Lung (tissue), 13 donors: ENCODE data around the gene LEPR. TPM values are rescaled to one million over a fixed set of nuclear protein-coding genes. Genes with fewer than 3 reads are reported as not detected.
A peak's percentile ranks its signal among the peaks of the same experiment; 100 is the strongest.

Experiments
- ATAC-seq: fragments of 200-7000 bp; cut with Tn5 transposase; one replicate; pipeline ENCODE4 v1.9.1; 2020; ENCODE audit warnings: moderate number of reproducible peaks; ENCODE audit not compliant: insufficient read depth, low FRiP score
- DNase-seq, 3 donors: peaks; one replicate each; pipeline ENCODE4 v3.0.0-alpha.2; 2013 to 2017
- H3K27ac ChIP-seq, 2 donors: one replicate each; pipeline ENCODE4 v1.5.1; 2013; ENCODE audit warnings: mild to moderate bottlenecking in 2 of 2, moderate library complexity in 2 of 2, control low read depth in 1 of 2, inconsistent platforms in 1 of 2, low read depth in 1 of 2, low read length in 1 of 2
- H3K27me3 ChIP-seq, 3 donors: one replicate each; pipeline ENCODE4 v1.5.1; 2013; ENCODE audit warnings: low read length in 2 of 3; ENCODE audit not compliant: control insufficient read depth in 3 of 3, insufficient read depth in 3 of 3
- H3K36me3 ChIP-seq, 4 donors: one replicate each; pipeline ENCODE4 v1.5.1; 2013; ENCODE audit warnings: low read length in 4 of 4, mild to moderate bottlenecking in 1 of 4, moderate library complexity in 1 of 4; ENCODE audit not compliant: control insufficient read depth in 4 of 4, insufficient read depth in 4 of 4
- H3K4me1 ChIP-seq, 5 donors: one replicate each; pipeline ENCODE4 v1.5.1; 2013; ENCODE audit warnings: low read length in 5 of 5, mild to moderate bottlenecking in 2 of 5, moderate library complexity in 1 of 5; ENCODE audit not compliant: control insufficient read depth in 5 of 5, insufficient read depth in 5 of 5
- H3K4me3 ChIP-seq: one replicate; pipeline ENCODE4 v1.5.1; 2013; ENCODE audit warnings: mild to moderate bottlenecking, control low read depth, moderate library complexity
- H3K9ac ChIP-seq, 2 donors: one replicate each; pipeline ENCODE4 v1.5.1; 2013; ENCODE audit warnings: low read length in 2 of 2, control low read depth in 1 of 2; ENCODE audit not compliant: insufficient read depth in 1 of 2
- H3K9me3 ChIP-seq, 4 donors: one replicate each; pipeline ENCODE4 v1.5.1; 2013; ENCODE audit warnings: low read length in 3 of 4, mild to moderate bottlenecking in 1 of 4, moderate library complexity in 1 of 4; ENCODE audit not compliant: control insufficient read depth in 4 of 4, insufficient read depth in 3 of 4
- CTCF ChIP-seq: IDR thresholded peaks from 2 replicates; pipeline ENCODE4 v1.5.1; 2012; ENCODE audit warnings: mild to moderate bottlenecking; ENCODE audit errors: control extremely low read depth, extremely low read depth
- WGBS, 2 donors: extraction: QIAGEN DNeasy Blood & Tissue Kit; methylation state at CpG; one replicate each; pipeline ENCODE4 v1.1.7; 2013; 5-methylcytosine and 5-hydroxymethylcytosine counted together
- polyA plus RNA-seq, 2 donors: library from polyadenylated mRNA; stranded (reverse); fragments of 200-250 nt; gene quantifications; one replicate each; pipeline ENCODE4 v1.2.1, GENCODE V29; 2013
- small RNA-seq: library from RNA; depleted of rRNA; stranded (forward); fragments of <200 nt; gene quantifications from one replicate; pipeline ENCODE3, GENCODE V24; 2014; ENCODE audit warnings: low replicate concordance
- total RNA-seq, 2 donors: library from RNA; depleted of rRNA in 1 of 2; stranded (reverse); fragments of >200 nt in 1 of 2; gene quantifications; one replicate each; pipeline ENCODE4 v1.2.1, GENCODE V29; 2014 to 2021
- donor health status: control.
- donor health status: control.
- donor health status: Bipolar disorder and iron deficiency.
- donor health status: healthy.
- donor health status: DM: yes; HTN: yes; CAD: no.

Gene LEPR
- total and polyA plus RNA-seq, 4 donors: 7.2 to 67.1 (median 13.3) TPM

DNA sequence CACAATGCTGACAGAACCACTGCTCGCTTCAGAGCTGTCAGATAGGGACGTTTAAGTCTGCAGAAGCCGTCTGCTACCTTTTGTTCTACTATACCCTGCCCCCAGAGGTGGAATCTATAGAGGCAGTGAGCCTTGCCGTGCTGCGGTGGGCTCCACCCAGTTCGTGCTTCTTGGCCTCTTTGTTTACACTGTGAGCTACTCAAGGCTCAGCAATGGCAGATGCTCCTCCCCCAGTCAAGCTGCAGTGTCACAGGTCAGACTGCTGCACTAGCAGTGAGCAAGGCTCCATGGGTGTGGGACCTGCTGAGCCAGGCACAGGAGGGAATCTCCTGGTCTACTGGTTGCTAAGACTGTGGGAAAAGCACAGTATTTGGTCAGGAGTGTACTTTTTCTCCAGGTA is 47.1 kb downstream of the LEPR start:
- 50 to 57% methylated on average over 6 of the region's 6 CpGs for WGBS, 2 donors
- ATAC-seq: no peak
- Histone ChIP-seq H3K4me3 (no peak overlapping the region), H3K27ac (no peak overlapping the region), H3K9ac (no peak overlapping the region), H3K4me1 (peaks cover 0 to 8% (median 6%) of the 10 kb centered on the region in 5 donors), H3K36me3 (no peaks in the 10 kb centered on the region), H3K27me3 (no peaks in the 10 kb centered on the region), H3K9me3 (no peaks in the 10 kb centered on the region)
- peak; percentile 6 to 47 (median 41) for DNase-seq
- TF ChIP-seq CTCF: no peak

DNA sequence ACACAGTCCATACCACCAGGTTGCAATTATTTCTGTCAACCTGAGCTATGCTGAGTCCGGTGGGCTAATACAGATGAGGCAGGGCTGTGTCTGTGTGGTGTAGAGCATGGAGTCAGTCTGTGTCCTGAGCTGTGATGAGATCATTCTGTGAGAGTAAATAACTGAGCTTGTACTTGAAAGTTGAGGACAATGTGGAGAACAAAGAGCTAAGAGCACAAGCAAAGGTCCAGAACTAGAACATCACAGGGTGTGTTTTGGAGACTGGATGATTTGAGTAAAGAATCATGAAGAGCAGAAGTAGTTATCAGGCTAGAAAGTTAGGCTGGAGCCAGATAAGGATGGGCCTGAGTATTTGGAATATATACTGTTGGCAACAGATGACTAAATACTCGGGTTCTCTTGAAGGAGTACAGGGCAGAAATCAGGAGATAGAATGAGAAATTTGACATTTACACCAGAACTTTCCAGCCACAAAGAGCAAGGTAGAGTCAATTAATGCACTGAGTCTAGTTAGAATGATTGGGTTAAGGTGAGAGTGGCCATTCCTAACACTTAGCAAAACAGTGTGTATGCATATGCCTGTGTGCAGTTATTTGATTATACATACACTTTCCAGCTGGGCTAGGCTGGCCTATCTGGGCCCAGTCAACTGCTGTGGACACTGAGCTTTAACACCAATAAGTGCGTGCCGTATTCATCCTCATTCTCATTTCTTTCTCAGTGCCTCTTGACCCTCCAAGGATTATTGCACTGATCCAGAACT is 48.8 kb downstream of the LEPR start:
- DNase-seq (peak in 1 of 3 donors; percentile 2), ATAC-seq (no peak)
- H3K27ac ChIP-seq: no peak overlapping the region
- H3K4me1 ChIP-seq: peaks cover 0 to 8% (median 6%) of the 10 kb centered on the region in 5 donors
- no peaks in the 10 kb centered on the region for H3K27me3 ChIP-seq
- H3K36me3 ChIP-seq: no peaks in the 10 kb centered on the region
- H3K4me3 ChIP-seq: no peak overlapping the region
- H3K9ac ChIP-seq: no peak overlapping the region
- WGBS, 2 donors: 87% methylated on average over 4 of the region's 4 CpGs
- no peak for TF ChIP-seq CTCF
- H3K9me3 ChIP-seq: no peaks in the 10 kb centered on the region

- DNase-seq: peak; percentile 17 to 61 (median 53)
- Histone ChIP-seq H3K36me3 (no peaks in the 10 kb centered on the region), H3K27me3 (no peaks in the 10 kb centered on the region), H3K27ac (no peak overlapping the region), H3K4me3 (no peak overlapping the region), H3K4me1 (peaks cover 0 to 8% (median 6%) of the 10 kb centered on the region in 5 donors), H3K9ac (no peak overlapping the region), H3K9me3 (no peaks in the 10 kb centered on the region)
- WGBS, 2 donors: 65 to 80% methylated on average over 4 of the region's 4 CpGs
- no peak for TF ChIP-seq CTCF
- ATAC-seq: no peak
Observed at GRCh38 chr1:65469889-65470340, 49.4 kb downstream of the LEPR start.

Small RNA genes within 50 kb of the gene (small RNA-seq; reads per million reads assigned to genes)
- gene RNU2-15P: not detected

Other genes with a start within 250 kb of the LEPR start
- 1 to 10 TPM; 4.6 to 5.0 TPM for gene DNAJC6, start 111.1 kb upstream of the LEPR start, total RNA-seq
- gene DNAJC6, start 111.1 kb upstream of the LEPR start, polyA plus RNA-seq: 1 to 10 TPM in 1 of 2 donors, under 1 TPM in 1; 0.96 to 1.4 TPM
- 10 to 100 TPM; 84.4 to 88.6 TPM for gene LEPROT, start within 50 bp of the LEPR start, total RNA-seq
- 10 to 100 TPM; 43.0 to 52.5 TPM for gene LEPROT, start within 50 bp of the LEPR start, polyA plus RNA-seq